Stimulated activated naive CD8-positive, alpha-beta T cell treated with anti-CD3 and anti-CD28 coated beads, Interleukin-15, Interleukin-2, amounts not matched to agents 100 ng/mL and 50 ng/mL, for 24 hours (primary cell): ENCODE data around the gene LGR6.

Source experiments
- H3K27ac Mint-ChIP-seq: one replicate; pipeline ENCODE4 v1.8.0; 2021; ENCODE audit warnings: mild to moderate bottlenecking, mixed read lengths
- H3K27me3 Mint-ChIP-seq: one replicate; pipeline ENCODE4 v1.8.0; 2021; ENCODE audit warnings: mixed read lengths
- H3K36me3 Mint-ChIP-seq: one replicate; pipeline ENCODE4 v1.8.0; 2021; ENCODE audit warnings: low read depth, mixed read lengths
- H3K4me1 Mint-ChIP-seq: one replicate; pipeline ENCODE4 v1.8.0; 2021; ENCODE audit warnings: low read depth, mixed read lengths
- H3K4me3 Mint-ChIP-seq: one replicate; pipeline ENCODE4 v1.8.0; 2021; ENCODE audit warnings: mild to moderate bottlenecking, mixed read lengths
- H3K9me3 Mint-ChIP-seq: one replicate; pipeline ENCODE4 v1.8.0; 2021; ENCODE audit warnings: mixed read lengths

The LGR6 gene

GRCh38 chr1:202194328-202194648, 689 bp downstream of the LGR6 start:
- Mint-ChIP-seq H3K27me3 (peaks cover 25% of the 10 kb centered on the region), H3K27ac (no peak overlapping the region)

GRCh38 chr1:202197653-202198365, 4.2 kb downstream of the LGR6 start:
- H3K4me1 Mint-ChIP-seq: peaks cover 26% of the 10 kb centered on the region
- no peak overlapping the region for H3K4me3 Mint-ChIP-seq
- H3K36me3 Mint-ChIP-seq: no peaks in the 10 kb centered on the region
- H3K27ac Mint-ChIP-seq: no peak overlapping the region
- H3K27me3 Mint-ChIP-seq: peaks cover 25% of the 10 kb centered on the region
- no peaks in the 10 kb centered on the region for H3K9me3 Mint-ChIP-seq

More at GRCh38 chr1:202194328-202194648, 689 bp downstream of the LGR6 start:
- Mint-ChIP-seq H3K36me3 (no peaks in the 10 kb centered on the region), H3K9me3 (no peaks in the 10 kb centered on the region), H3K4me1 (peaks cover 17% of the 10 kb centered on the region), H3K4me3 (no peak overlapping the region)

DNA sequence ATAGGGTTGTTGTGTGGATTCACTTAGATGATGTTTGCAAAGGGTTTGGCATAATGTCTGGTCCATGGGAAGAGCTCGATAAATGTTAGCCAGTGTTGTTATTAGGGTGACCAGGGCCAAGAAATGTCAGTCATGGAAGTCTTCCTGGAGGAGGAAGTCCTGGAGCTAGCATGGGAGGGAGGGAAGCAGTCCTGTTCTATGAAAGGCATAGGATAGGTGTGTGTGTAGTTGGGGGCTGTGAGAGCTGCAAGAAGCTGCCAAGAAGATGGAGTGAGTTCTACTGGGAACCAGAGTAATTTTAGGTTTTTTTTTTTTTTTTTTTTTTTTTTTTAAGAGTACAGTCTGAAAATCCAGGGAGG, 4.7 kb downstream of the LGR6 start:
- no peak overlapping the region for H3K27ac Mint-ChIP-seq
- no peak overlapping the region for H3K4me3 Mint-ChIP-seq
- H3K27me3 Mint-ChIP-seq: peaks cover 25% of the 10 kb centered on the region
- no peaks in the 10 kb centered on the region for H3K9me3 Mint-ChIP-seq
- H3K4me1 Mint-ChIP-seq: peaks cover 26% of the 10 kb centered on the region
- H3K36me3 Mint-ChIP-seq: no peaks in the 10 kb centered on the region

DNA sequence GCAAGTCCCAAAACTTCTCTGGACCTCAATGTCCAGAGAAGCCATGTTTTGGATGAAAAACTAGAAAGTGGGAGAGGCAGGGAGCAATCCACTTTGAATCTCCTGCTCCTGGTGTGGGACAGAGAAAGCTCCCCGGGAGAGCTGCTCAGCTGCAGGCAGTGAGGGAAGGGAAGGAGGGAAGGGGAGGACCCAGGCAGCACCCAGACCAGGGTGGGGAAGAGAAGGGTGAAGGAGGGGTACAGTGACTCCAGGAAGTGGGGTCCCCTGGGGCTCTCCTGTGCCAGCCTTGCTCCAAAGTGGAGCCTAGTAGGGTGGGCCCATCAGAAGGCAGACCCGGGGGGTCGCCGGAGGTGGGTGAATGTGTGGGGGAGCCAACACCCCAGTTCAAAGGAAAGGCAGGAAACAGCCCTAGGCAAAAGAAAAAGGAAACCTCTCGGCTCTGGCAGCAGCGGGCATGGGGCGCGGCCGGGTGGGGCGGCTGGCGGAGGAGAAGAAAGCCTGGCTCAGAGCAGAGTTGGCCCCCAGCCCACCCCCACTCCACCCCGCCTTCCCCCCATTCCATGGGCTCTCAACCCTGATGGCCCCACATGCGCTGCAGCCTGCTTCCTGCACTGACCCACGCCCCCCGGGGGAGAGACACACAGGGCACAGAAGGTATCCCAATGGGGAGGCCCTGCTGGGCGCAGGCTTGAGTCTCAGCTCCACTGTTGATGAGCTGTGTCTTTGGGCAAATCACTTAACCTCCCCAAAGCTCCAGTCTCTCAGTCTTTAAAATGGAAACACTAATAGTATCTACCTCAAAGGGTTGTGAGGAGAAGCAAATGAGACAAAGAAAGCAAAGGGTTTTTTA, 5.7 kb downstream of the LGR6 start:
- H3K36me3 Mint-ChIP-seq: no peaks in the 10 kb centered on the region
- H3K27me3 Mint-ChIP-seq: peaks cover 19% of the 10 kb centered on the region
- H3K27ac Mint-ChIP-seq: no peak overlapping the region
- H3K4me1 Mint-ChIP-seq: peaks cover 23% of the 10 kb centered on the region
- H3K9me3 Mint-ChIP-seq: no peaks in the 10 kb centered on the region
- no peak overlapping the region for H3K4me3 Mint-ChIP-seq

- H3K36me3 Mint-ChIP-seq: no peaks in the 10 kb centered on the region
- H3K4me3 Mint-ChIP-seq: no peak overlapping the region
- no peak overlapping the region for H3K27ac Mint-ChIP-seq
- H3K27me3 Mint-ChIP-seq: peaks cover 10% of the 10 kb centered on the region
- peaks cover 23% of the 10 kb centered on the region for H3K4me1 Mint-ChIP-seq
- H3K9me3 Mint-ChIP-seq: no peaks in the 10 kb centered on the region
Observed at GRCh38 chr1:202200112-202200548, 6.5 kb downstream of the LGR6 start.

DNA sequence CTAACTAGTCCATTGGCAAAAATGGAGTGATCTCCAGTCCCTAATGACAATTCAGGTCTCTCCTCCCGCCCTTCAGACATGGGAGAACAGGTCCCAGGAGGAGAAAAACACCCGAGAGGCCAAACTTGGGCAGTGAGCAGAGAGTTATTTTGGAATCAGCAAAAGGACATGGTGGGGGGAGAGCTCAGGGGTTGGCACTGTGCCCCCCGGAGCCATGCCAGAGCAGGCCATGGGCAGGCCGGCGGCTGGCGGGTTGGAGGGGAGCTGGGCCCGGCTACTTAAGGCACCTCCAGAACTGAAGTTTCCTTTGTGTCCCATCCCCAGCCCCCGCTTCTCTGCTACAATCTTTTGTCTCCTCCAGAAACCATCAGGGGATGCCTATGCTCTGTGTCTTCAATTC, 7.1 kb downstream of the LGR6 start:
- Mint-ChIP-seq H3K27me3 (peaks cover 6% of the 10 kb centered on the region), H3K27ac (no peak overlapping the region), H3K4me3 (no peak overlapping the region), H3K9me3 (no peaks in the 10 kb centered on the region), H3K4me1 (peaks cover 23% of the 10 kb centered on the region), H3K36me3 (no peaks in the 10 kb centered on the region)

DNA sequence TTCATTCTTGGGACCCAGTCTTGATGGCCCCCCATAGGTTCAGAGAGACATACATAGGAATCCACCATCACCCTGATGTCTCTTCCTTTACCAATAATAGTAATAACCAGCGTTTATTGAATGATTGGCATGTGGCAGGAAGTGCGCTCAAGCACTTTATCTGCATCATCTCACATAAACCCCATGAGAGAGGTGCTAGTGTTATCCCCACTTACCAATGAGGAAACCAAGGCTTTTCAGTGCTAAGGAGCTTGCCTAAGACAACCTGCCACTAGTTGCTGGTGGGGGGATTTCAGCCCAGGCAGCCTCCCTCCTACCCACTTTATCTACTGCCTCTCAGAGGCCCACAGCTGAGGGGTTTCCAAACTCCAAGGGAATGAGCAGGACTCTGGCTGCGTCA, 7.7 kb downstream of the LGR6 start:
- H3K4me3 Mint-ChIP-seq: no peak overlapping the region
- no peak overlapping the region for H3K27ac Mint-ChIP-seq
- no peaks in the 10 kb centered on the region for H3K36me3 Mint-ChIP-seq
- H3K27me3 Mint-ChIP-seq: peaks cover 6% of the 10 kb centered on the region
- no peaks in the 10 kb centered on the region for H3K9me3 Mint-ChIP-seq
- H3K4me1 Mint-ChIP-seq: peaks cover 23% of the 10 kb centered on the region

DNA sequence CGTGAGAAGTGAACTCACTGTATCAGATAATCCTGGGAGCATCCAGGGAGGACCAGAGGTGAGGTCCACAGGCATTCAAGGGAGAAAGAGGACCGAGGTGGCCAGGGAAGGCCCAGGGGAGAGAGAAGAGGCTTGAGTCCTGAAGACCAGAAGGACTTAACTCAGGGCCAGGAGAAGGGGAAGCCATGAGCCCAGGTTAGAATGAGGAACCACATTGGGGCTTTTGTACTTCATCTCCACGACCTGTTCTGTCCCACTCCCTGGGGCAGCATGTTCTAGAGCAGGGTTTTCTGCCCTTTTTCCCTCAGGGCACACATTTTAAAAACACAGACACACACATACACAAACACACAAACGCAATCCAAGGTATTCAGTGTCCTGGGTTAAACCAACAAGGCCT, 8.4 kb downstream of the LGR6 start:
- Mint-ChIP-seq H3K36me3 (no peaks in the 10 kb centered on the region), H3K27ac (no peak overlapping the region), H3K4me3 (no peak overlapping the region), H3K9me3 (no peaks in the 10 kb centered on the region), H3K4me1 (peaks cover 23% of the 10 kb centered on the region), H3K27me3 (peaks cover 6% of the 10 kb centered on the region)

GRCh38 chr1:202202500-202203168, 9.0 kb downstream of the LGR6 start:
- no peaks in the 10 kb centered on the region for H3K9me3 Mint-ChIP-seq
- no peaks in the 10 kb centered on the region for H3K36me3 Mint-ChIP-seq
- no peak overlapping the region for H3K27ac Mint-ChIP-seq
- no peak overlapping the region for H3K4me3 Mint-ChIP-seq
- H3K4me1 Mint-ChIP-seq: peaks cover 23% of the 10 kb centered on the region
- peaks cover 6% of the 10 kb centered on the region for H3K27me3 Mint-ChIP-seq

GRCh38 chr1:202203238-202204039, 9.8 kb downstream of the LGR6 start:
- H3K4me3 Mint-ChIP-seq: no peak overlapping the region
- no peaks in the 10 kb centered on the region for H3K36me3 Mint-ChIP-seq
- no peak overlapping the region for H3K27ac Mint-ChIP-seq
- H3K4me1 Mint-ChIP-seq: peaks cover 16% of the 10 kb centered on the region
- H3K27me3 Mint-ChIP-seq: no peaks in the 10 kb centered on the region
- H3K9me3 Mint-ChIP-seq: no peaks in the 10 kb centered on the region

- Mint-ChIP-seq H3K9me3 (no peaks in the 10 kb centered on the region), H3K36me3 (no peaks in the 10 kb centered on the region), H3K4me3 (no peak overlapping the region), H3K27ac (no peak overlapping the region), H3K27me3 (no peaks in the 10 kb centered on the region), H3K4me1 (peaks cover 11% of the 10 kb centered on the region)
Observed at GRCh38 chr1:202204065-202204464, 10.5 kb downstream of the LGR6 start.

- no peak overlapping the region for H3K27ac Mint-ChIP-seq
- no peak overlapping the region for H3K4me3 Mint-ChIP-seq
- peaks cover 5% of the 10 kb centered on the region for H3K27me3 Mint-ChIP-seq
- H3K36me3 Mint-ChIP-seq: no peaks in the 10 kb centered on the region
- H3K9me3 Mint-ChIP-seq: no peaks in the 10 kb centered on the region
- no peaks in the 10 kb centered on the region for H3K4me1 Mint-ChIP-seq
Observed at GRCh38 chr1:202205523-202206190, 12.1 kb downstream of the LGR6 start.

DNA sequence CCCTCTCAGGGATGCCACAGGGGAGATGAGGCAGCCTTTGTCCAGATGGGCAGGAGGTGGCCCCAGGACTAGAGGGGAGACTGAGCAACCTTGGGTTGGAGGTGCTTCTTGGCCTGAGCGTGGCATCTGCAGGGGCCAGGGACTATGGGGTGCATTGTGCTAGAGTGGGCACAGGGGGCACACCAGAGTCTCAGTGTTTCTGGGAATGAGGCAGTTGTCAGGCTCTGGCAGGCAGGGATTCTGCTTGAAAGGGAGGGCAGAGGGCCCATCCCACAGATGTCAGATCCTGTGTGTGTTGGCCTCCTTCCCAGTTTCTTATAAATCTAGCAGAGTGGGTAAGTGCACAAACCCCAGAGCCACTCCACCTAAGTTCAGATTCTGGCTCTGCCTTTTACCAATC, 13.7 kb downstream of the LGR6 start:
- Mint-ChIP-seq H3K4me1 (no peaks in the 10 kb centered on the region), H3K4me3 (no peak overlapping the region), H3K36me3 (no peaks in the 10 kb centered on the region), H3K27me3 (peaks cover 14% of the 10 kb centered on the region), H3K9me3 (no peaks in the 10 kb centered on the region), H3K27ac (no peak overlapping the region)

- H3K27me3 Mint-ChIP-seq: peaks cover 25% of the 10 kb centered on the region
- peaks cover under 1% of the 10 kb centered on the region for H3K4me1 Mint-ChIP-seq
- H3K9me3 Mint-ChIP-seq: no peaks in the 10 kb centered on the region
- no peak overlapping the region for H3K27ac Mint-ChIP-seq
- H3K36me3 Mint-ChIP-seq: no peaks in the 10 kb centered on the region
- H3K4me3 Mint-ChIP-seq: no peak overlapping the region
Observed at GRCh38 chr1:202208351-202208857, 14.8 kb downstream of the LGR6 start.
